ENCODE results near the gene IQSEC1. TPM values are rescaled to one million over a fixed set of nuclear protein-coding genes. Genes with fewer than 3 reads are reported as not detected.

Gene IQSEC1
- polyA plus RNA-seq, 1 experiment = 4.8 TPM

DNA sequence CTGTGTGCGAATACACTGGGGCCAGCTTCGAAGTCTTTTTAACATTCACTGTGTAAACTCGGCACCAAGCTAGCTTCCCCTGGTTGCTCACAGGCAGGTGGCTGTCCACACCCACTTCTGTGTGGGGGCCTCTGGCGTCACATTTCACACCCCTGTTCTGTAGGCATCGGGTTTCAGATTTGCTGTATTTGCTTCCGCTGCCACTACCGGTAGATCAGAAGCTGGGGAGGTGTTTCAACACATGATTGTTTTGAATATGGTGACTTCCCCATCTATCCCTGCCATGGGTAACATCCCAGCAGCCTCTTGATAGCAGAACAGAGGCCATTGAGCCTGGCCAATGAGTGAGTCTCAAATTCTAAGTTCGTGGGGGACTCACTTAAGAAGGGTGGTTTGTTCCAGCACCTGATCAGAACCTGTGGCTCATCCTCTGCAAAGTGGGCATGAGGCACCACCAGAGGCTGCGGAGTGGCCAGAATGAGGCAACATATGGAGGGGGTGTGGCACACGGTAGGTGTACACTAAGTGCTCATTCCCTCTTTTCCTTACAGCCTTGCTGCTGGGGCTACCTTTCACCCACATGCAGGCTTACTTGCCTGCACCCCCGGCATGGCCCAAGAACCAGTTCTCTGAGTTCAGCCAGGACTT is 61.5 kb downstream of the IQSEC1 start:
- no peaks in the 10 kb centered on the region for H3K36me3 ChIP-seq (ENCODE audit: control insufficient read depth, insufficient read depth, low read length)
- ChIA-PET POLR2A (no interaction called here), CTCF (interaction anchor here (1.1 kb wide), 1 partner anchor 16 kb away, joined by 4 read pairs; no protein-coding TSS in a partner anchor)
- H3K27me3 ChIP-seq (ENCODE audit: control insufficient read depth, insufficient read depth, low read length) = no peaks in the 10 kb centered on the region; the same call in 1 of the 2 replicates
- TF ChIP-seq, protein P1, sequence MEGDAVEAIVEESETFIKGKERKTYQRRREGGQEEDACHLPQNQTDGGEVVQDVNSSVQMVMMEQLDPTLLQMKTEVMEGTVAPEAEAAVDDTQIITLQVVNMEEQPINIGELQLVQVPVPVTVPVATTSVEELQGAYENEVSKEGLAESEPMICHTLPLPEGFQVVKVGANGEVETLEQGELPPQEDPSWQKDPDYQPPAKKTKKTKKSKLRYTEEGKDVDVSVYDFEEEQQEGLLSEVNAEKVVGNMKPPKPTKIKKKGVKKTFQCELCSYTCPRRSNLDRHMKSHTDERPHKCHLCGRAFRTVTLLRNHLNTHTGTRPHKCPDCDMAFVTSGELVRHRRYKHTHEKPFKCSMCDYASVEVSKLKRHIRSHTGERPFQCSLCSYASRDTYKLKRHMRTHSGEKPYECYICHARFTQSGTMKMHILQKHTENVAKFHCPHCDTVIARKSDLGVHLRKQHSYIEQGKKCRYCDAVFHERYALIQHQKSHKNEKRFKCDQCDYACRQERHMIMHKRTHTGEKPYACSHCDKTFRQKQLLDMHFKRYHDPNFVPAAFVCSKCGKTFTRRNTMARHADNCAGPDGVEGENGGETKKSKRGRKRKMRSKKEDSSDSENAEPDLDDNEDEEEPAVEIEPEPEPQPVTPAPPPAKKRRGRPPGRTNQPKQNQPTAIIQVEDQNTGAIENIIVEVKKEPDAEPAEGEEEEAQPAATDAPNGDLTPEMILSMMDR (IDR thresholded peaks at IDR 0.05; ENCODE audit: insufficient read depth, low read depth, low read length) = no peak
- DNase-seq (ENCODE audit: low read depth) = no peak
- no peak overlapping the region for H3K4me3 ChIP-seq (ENCODE audit: low read depth, low read length)

DNA sequence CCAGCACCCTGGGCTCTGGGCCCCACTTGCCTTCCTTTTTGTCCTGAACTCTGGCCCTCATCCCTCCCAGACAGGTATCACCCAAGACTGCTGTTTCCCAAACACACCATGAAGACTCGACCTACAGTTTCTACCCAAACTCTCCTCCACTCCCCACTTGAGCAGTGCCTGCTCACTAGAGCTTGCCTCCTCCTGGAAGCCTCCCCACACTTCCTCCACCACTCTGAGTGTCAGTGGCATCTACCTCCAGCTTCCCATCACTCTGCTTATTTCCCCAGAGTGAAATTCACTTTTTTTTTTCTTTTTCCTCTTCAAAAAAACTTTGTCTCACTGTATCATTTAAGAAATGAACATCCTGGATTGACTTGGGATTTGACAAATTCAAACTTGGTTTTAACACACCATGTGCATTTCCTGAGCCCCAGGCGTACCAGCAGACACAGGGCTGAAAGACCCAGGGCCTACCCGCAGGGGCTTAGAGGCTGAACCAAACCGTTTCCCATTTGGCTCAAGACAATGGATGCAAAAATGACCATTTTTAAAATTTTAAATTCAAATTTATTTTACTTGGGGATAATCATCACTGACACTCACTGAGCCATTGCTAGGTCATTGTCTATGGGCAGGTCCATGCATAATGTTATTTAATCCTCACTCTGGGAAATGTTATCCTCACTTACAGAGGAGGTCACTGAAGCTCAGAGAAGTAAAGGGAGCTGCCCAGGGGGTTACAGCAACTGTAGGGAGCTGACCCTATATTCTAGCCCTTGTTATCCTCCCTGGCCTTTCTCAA is 62.3 kb downstream of the IQSEC1 start:
- DNase-seq (ENCODE audit: low read depth) = no peak
- H3K4me3 ChIP-seq (ENCODE audit: low read depth, low read length) = no peak overlapping the region

DNA sequence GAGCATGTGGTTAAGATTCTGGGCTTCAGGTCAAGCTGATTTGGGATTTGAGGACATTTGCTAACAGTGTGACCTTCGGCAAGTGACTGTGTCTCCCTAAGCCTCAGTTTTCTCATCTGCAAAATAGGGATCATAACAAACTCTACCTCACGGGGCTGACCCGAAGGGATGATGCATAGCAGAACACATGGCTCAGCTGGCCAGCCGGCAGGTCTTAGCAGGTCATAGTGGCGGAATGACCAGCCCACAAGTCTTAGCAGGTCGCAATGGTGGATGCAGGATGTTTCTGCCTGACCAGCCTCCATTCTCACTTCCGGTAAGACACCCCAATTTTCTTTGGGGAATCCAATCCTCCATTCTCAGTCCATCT is 63.3 kb downstream of the IQSEC1 start:
- POLR2A ChIA-PET = no interaction called here
- Histone ChIP-seq H3K36me3 (ENCODE audit: control insufficient read depth, insufficient read depth, low read length) (no peaks in the 10 kb centered on the region), H3K27me3 (ENCODE audit: control insufficient read depth, insufficient read depth, low read length) (no peaks in the 10 kb centered on the region; the same call in 1 of the 2 replicates), H3K4me3 (ENCODE audit: low read depth, low read length) (no peak overlapping the region)
- CTCF ChIA-PET = interaction anchor here (0.9 kb wide), 1 partner anchor 10 kb away, joined by 3 read pairs; no protein-coding TSS in a partner anchor
- TF ChIP-seq, protein P1 (IDR thresholded peaks at IDR 0.05; ENCODE audit: insufficient read depth, low read depth, low read length) = no peak
- no peak for DNase-seq (ENCODE audit: low read depth)

More for the DNA sequence above, 62.3 kb downstream of the IQSEC1 start:
- TF ChIP-seq, protein P1 (IDR thresholded peaks at IDR 0.05; ENCODE audit: insufficient read depth, low read depth, low read length) = no peak
- ChIA-PET CTCF (interaction anchor here (0.6 kb wide), 1 partner anchor 169 kb away, joined by 3 read pairs; no protein-coding TSS in a partner anchor), POLR2A (interaction anchor here (0.7 kb wide), 1 partner anchor 689 kb away, joined by 5 read pairs; no protein-coding TSS in a partner anchor)
- H3K27me3 ChIP-seq (ENCODE audit: control insufficient read depth, insufficient read depth, low read length) = no peaks in the 10 kb centered on the region; the same call in 1 of the 2 replicates
- no peaks in the 10 kb centered on the region for H3K36me3 ChIP-seq (ENCODE audit: control insufficient read depth, insufficient read depth, low read length)

DNA sequence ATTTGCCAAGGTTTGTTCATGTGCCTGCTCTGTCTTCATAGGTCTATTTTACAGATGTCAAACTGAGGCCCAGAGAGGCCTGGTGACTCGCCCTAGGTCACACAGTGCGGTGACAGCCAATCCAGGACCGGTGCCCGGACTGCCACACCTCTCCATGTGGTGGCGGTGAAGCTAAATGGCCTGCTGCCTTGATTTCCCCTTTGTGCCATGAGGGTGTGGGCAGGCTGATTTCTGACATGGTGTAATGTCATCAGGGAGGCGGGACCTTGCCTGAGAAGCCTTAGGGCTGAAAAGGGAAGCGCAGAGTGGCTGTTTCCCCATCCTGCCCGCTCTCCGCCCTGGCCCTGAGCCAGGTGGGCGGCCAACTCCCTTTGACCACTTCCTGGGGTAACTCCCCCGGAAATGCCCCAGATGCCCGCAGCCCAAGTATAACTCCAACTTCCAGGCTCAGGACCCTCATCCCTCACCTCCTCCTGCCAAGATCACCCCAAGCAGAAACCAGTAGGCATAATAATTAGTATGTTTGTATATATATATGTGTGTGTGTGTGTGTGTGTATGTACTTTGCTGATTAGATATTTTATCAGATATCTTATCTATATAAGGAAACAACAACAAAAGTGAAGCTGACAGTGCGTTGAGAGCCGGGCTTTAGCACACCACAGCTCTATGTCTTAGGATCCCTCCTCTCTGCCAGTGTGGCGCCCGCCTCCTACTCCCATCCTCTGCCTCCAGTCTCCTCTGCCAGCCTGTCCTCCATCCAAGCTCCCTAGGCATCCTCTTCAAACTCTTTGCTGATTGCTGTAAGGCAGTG is 63.9 kb downstream of the IQSEC1 start:
- H3K27me3 ChIP-seq (ENCODE audit: control insufficient read depth, insufficient read depth, low read length) = peaks cover 2% of the 10 kb centered on the region
- CTCF ChIA-PET = interaction anchor here (0.6 to 3.3 kb wide), 3 partner anchors 9 to 222 kb away, joined by 3 to 16 read pairs (median 4); no protein-coding TSS in a partner anchor
- no peaks in the 10 kb centered on the region for H3K36me3 ChIP-seq (ENCODE audit: control insufficient read depth, insufficient read depth, low read length)
- H3K4me3 ChIP-seq (ENCODE audit: low read depth, low read length) = no peak overlapping the region
- no peak for DNase-seq (ENCODE audit: low read depth)
- TF ChIP-seq, protein P1 (IDR thresholded peaks at IDR 0.05; ENCODE audit: insufficient read depth, low read depth, low read length) = no peak
- POLR2A ChIA-PET = no interaction called here

Measured in BJ (cell line).